Lung (tissue), 12 donors: ENCODE data around the gene SP1. TPM values are rescaled to one million over a fixed set of nuclear protein-coding genes. Genes with fewer than 3 reads are reported as not detected.
A peak's percentile ranks its signal among the peaks of the same experiment; 100 is the strongest.

ENCODE experiments used
- ATAC-seq: fragments of 200-7000 bp; cut with Tn5 transposase; one replicate; pipeline ENCODE4 v1.9.1; 2020; ENCODE audit warnings: moderate number of reproducible peaks; ENCODE audit not compliant: insufficient read depth, low FRiP score
- DNase-seq, 3 donors: peaks; one replicate each; pipeline ENCODE4 v3.0.0-alpha.2; 2013 to 2017
- H3K27ac ChIP-seq, 2 donors: one replicate each; pipeline ENCODE4 v1.5.1; 2013; ENCODE audit warnings: mild to moderate bottlenecking in 2 of 2, moderate library complexity in 2 of 2, control low read depth in 1 of 2, inconsistent platforms in 1 of 2, low read depth in 1 of 2, low read length in 1 of 2
- H3K27me3 ChIP-seq, 3 donors: one replicate each; pipeline ENCODE4 v1.5.1; 2013; ENCODE audit warnings: low read length in 2 of 3; ENCODE audit not compliant: control insufficient read depth in 3 of 3, insufficient read depth in 3 of 3
- H3K36me3 ChIP-seq, 4 donors: one replicate each; pipeline ENCODE4 v1.5.1; 2013; ENCODE audit warnings: low read length in 4 of 4, mild to moderate bottlenecking in 1 of 4, moderate library complexity in 1 of 4; ENCODE audit not compliant: control insufficient read depth in 4 of 4, insufficient read depth in 4 of 4
- H3K4me1 ChIP-seq, 5 donors: one replicate each; pipeline ENCODE4 v1.5.1; 2013; ENCODE audit warnings: low read length in 5 of 5, mild to moderate bottlenecking in 2 of 5, moderate library complexity in 1 of 5; ENCODE audit not compliant: control insufficient read depth in 5 of 5, insufficient read depth in 5 of 5
- H3K4me3 ChIP-seq: one replicate; pipeline ENCODE4 v1.5.1; 2013; ENCODE audit warnings: mild to moderate bottlenecking, control low read depth, moderate library complexity
- H3K9ac ChIP-seq, 2 donors: one replicate each; pipeline ENCODE4 v1.5.1; 2013; ENCODE audit warnings: low read length in 2 of 2, control low read depth in 1 of 2; ENCODE audit not compliant: insufficient read depth in 1 of 2
- H3K9me3 ChIP-seq, 4 donors: one replicate each; pipeline ENCODE4 v1.5.1; 2013; ENCODE audit warnings: low read length in 3 of 4, mild to moderate bottlenecking in 1 of 4, moderate library complexity in 1 of 4; ENCODE audit not compliant: control insufficient read depth in 4 of 4, insufficient read depth in 3 of 4
- WGBS, 2 donors: extraction: QIAGEN DNeasy Blood & Tissue Kit; methylation state at CpG; one replicate each; pipeline ENCODE4 v1.1.7; 2013; 5-methylcytosine and 5-hydroxymethylcytosine counted together
- polyA plus RNA-seq, 2 donors: library from polyadenylated mRNA; stranded (reverse); fragments of 200-250 nt; gene quantifications; one replicate each; pipeline ENCODE4 v1.2.1, GENCODE V29; 2013
- total RNA-seq, 2 donors: library from RNA; depleted of rRNA in 1 of 2; stranded (reverse); fragments of >200 nt in 1 of 2; gene quantifications; one replicate each; pipeline ENCODE4 v1.2.1, GENCODE V29; 2014 to 2021
- TF ChIP-seq, protein P1 (sequence below): IDR thresholded peaks from 2 replicates; pipeline ENCODE4 v1.5.1; 2012; ENCODE audit warnings: mild to moderate bottlenecking; ENCODE audit errors: control extremely low read depth, extremely low read depth
- donor health status: control.
- donor health status: control.
- donor health status: Bipolar disorder and iron deficiency.
- donor health status: healthy.
- donor health status: DM: yes; HTN: yes; CAD: no.

SP1 gene
- total and polyA plus RNA-seq, 4 donors: 16.2 to 72.2 (median 47.5) TPM

DNA sequence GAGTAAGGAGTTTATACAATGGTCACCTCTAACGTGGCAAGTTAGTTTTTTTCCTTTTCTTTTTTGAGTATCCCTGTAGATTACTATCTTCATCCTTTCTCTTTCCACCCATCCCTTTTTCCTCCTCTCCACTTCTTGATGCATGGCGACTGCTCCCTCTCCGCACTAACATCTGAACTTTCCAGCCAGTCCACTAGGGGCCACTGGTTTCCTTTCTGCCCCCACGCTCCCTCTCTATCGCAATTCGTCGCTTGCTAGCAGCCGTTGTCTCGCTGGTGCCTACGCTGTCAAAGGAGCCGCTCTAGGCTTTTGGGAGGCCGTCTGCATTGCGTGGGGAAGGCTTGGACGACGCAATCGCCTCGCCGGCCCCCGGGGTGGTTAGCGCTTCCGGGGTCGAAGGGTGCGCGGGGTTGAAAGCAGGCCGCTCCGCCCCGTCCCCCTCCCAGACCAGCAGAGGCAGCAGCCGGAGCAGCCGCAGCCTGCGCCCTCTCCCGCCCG is 71.7 kb downstream of the SP1 start, which contains the start of gene PCBP2:
Gene PCBP2 (plus strand): TSS at position 442 of the 498 bp plus-strand sequence. CDS start 2,699 bp downstream, outside the sequence.
- no peaks in the 10 kb centered on the region for H3K27me3 ChIP-seq
- TF ChIP-seq, protein P1, sequence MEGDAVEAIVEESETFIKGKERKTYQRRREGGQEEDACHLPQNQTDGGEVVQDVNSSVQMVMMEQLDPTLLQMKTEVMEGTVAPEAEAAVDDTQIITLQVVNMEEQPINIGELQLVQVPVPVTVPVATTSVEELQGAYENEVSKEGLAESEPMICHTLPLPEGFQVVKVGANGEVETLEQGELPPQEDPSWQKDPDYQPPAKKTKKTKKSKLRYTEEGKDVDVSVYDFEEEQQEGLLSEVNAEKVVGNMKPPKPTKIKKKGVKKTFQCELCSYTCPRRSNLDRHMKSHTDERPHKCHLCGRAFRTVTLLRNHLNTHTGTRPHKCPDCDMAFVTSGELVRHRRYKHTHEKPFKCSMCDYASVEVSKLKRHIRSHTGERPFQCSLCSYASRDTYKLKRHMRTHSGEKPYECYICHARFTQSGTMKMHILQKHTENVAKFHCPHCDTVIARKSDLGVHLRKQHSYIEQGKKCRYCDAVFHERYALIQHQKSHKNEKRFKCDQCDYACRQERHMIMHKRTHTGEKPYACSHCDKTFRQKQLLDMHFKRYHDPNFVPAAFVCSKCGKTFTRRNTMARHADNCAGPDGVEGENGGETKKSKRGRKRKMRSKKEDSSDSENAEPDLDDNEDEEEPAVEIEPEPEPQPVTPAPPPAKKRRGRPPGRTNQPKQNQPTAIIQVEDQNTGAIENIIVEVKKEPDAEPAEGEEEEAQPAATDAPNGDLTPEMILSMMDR: peak; percentile 92
- no peaks in the 10 kb centered on the region for H3K9me3 ChIP-seq
- peak within 1 kb of the TSS; percentile 87 to 98 for H3K9ac ChIP-seq
- H3K27ac ChIP-seq: peak within 1 kb of the TSS; percentile 90 to 97
- H3K36me3 ChIP-seq: peaks cover 18 to 27% (median 20%) of the 10 kb centered on the region in 4 donors
- H3K4me1 ChIP-seq: peaks cover 0 to 17% (median 12%) of the 10 kb centered on the region in 5 donors
- DNase-seq (peak; percentile 100), ATAC-seq (peak; percentile 97)
- H3K4me3 ChIP-seq: peak within 1 kb of the TSS; percentile 93
- 0% methylated on average over 22 to 32 of the region's 32 CpGs for WGBS, 2 donors

DNA sequence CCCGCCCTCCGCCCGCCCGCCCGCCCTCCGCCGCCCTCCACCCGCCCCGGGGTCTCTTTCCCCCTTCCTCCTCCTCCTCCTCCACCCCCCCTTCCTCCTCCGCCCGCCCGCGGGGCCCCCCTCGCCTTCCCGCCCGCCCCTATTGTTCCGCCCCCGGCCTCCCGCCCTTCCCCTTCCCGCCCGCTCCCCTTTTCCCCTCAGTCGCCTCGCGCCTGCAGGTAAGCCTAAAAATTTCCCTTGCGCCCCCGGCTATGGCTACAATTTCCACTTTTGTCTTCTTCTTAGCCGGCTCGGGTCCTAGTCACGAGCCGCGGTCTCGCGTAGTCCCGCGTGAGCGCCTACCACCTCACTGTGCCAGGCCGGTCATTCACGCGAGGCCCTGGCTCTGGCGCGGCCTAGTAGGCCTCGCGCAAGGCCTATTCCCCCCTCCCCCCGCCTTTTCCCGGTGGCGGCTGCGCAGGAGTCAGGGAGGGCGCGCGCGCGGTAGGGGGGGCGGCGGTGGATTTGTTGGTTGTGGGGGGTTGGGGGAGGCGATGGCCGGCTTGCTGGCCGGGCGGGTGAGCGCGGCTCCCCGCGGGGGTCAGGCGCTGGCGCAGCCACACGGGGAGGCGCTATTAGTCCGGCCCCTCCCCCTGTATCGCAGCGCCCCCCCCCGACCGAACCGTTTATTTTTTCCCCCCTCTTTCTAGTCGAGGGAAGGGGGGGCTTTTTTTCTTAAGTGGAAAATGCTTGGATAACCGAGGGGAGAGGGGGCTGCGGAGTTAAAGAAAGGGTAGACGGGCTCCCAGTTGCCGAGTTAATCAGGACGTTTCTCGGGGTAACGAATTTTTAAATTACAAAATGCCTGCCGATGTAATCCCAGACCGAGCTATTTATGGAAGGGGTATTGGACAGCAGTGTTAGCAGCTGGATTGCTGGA is 72.4 kb downstream of the SP1 start:
- no peaks in the 10 kb centered on the region for H3K9me3 ChIP-seq
- H3K27ac ChIP-seq: peak overlapping the region; percentile 90 to 97
- H3K9ac ChIP-seq: peak overlapping the region; percentile 87 to 98
- TF ChIP-seq, protein P1: no peak
- peaks cover 0 to 17% (median 12%) of the 10 kb centered on the region in 5 donors for H3K4me1 ChIP-seq
- DNase-seq (peak; percentile 90 to 93 (median 92)), ATAC-seq (peak; percentile 61)
- H3K27me3 ChIP-seq: no peaks in the 10 kb centered on the region
- WGBS, 2 donors: 0 to 1% methylated on average over 47 to 66 of the region's 82 CpGs
- H3K4me3 ChIP-seq: peak overlapping the region; percentile 93
- H3K36me3 ChIP-seq: peaks cover 24 to 34% (median 26%) of the 10 kb centered on the region in 4 donors

DNA sequence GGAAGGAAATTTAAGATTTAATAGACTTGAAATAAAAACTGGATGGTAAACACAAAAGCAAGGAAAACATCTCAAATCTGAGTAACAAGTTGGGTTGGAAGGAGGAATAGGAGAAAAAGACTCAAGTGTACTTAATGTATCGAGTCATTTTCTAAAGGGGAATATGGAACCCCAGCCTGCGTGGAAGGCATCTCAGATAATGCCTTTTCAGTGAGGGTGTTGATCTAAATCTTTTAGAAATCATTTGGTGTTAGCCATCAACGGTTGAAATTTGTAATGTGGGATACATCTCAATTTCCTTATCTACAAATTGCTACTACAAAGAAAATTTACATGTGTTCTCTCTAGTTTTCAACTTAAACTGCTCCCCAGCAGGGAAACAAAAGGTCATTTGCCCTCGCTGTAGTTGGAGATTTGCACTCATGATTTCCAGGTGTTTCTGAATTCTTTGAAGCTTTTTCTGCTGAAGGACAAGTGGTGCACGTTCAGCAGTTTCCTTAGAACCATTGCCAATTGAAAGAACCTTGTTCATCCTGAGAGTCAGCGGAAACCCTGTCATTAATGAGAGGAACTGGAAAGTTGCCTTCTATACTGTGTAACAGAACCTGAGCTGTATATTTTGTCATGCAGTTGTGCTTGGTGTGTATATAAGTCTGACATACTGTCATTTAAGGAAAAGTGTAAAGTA is 74.1 kb downstream of the SP1 start:
- peak overlapping the region in 1 of 2 donors; percentile 98 for H3K9ac ChIP-seq
- H3K36me3 ChIP-seq: peaks cover 29 to 45% (median 35%) of the 10 kb centered on the region in 4 donors
- TF ChIP-seq, protein P1: no peak
- 33 to 53% methylated on average over 6 of the region's 6 CpGs for WGBS, 2 donors
- H3K4me3 ChIP-seq: no peak overlapping the region
- DNase-seq (peak in 1 of 3 donors; percentile 10), ATAC-seq (no peak)
- H3K9me3 ChIP-seq: no peaks in the 10 kb centered on the region
- no peaks in the 10 kb centered on the region for H3K27me3 ChIP-seq
- H3K27ac ChIP-seq: no peak overlapping the region
- H3K4me1 ChIP-seq: peaks cover 0 to 17% (median 12%) of the 10 kb centered on the region in 5 donors
